Kidney capillary endothelial cell (primary cell): ENCODE data around the gene MBNL1.

Source experiments
- DNase-seq: peaks from one replicate; pipeline ENCODE4 v3.0.0-alpha.2; 2018; ENCODE audit warnings: low spot score

MBNL1 gene

DNA sequence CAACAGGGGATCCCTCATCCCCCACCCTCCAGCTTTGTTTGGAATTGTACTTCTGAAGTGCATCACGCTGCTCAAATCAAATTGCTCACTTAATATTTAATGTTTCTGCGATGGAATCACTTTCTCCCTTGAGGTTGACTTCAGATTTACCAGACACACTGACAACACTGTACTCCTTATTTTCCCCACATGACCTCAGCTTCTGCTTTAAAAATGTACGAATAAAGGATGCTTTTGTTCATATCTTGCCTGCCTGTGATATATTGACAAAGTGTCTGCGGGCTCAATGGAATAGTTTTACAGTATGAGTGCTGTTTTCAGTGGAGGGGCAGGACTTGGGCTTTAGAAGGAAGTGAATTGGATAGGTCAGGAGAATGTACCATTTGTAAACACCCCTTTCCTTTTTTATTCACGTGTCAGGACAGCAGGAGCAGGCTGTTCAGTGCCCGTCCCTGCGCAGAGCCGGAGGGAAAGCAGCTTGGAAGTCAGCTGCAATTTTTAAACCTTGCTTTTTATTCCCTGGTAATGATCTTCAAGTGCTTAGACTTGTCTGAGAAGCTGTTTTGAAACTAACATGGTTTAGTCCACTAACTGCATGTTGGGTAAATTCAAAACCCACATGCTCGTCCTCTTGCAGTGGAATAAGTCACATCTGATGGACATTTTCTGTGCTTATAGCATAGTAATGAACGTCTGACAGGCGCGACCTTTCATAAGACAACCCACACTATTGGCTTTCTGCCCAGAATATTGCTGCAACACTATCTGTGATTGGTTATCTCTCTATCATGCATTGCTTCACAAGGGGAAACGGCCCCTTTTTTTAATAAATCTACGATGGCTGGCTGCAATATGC is 29.9 kb downstream of the MBNL1 start:
- peak; percentile 64 for DNase-seq

DNA sequence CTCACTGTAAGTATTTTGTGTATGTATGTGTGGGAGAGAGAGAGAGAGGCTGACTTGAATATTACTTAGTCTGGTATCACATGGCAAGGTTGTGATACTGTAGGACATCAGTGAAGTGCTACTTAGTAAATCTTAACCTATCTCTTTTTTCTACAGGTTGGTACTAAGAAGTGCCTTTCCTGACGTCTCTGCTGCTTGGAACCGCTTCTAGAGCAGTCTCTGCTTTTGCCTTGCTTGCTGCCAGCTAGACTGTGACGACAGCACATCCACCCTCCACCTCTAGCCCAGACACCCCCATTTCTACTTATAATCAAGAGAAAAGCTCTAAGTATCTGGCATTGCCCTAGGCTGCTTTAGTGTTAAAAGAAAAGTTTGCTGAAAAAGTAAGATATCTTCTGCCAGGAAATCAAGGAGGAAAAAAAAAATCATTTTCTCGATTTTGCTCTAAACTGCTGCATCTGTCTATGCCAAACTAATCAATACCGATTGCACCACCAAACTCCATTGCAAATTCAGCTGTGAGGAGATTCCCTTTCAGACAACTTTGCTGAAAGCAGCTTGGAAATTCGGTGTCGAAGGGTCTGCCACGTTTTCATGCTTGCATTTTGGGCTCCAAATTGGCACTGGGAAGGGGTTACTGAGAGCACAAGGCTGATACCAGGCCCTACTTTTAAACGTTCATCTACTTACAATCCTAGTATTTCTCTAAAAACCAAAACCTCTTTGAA is 30.7 kb downstream of the MBNL1 start:
- no peak for DNase-seq

DNA sequence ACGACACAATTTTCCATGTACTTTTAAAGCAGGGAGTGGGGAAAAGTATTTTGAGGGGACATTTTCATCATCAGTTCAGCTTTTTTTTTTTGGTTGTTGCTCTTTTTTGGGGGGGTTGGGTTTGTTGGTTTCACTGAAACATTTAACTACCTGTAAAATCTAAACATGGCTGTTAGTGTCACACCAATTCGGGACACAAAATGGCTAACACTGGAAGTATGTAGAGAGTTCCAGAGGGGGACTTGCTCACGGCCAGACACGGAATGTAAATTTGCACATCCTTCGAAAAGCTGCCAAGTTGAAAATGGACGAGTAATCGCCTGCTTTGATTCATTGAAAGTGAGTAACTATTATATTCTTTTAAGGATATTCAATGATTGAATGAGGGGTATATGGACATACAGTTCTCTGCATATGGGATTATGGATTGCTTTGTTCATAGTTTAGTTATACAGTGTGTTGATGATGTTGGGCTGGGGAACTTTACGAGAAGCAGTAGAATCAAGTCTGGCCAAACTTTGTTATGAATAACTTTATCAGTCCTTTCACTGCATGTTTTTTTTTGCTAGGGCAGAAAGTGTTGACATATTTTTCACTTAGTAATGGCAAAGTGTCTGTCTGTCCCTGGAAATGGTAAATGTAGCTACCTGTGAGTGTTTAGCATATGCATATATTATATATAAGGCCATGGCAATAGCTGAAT is 31.5 kb downstream of the MBNL1 start:
- no peak for DNase-seq

DNA sequence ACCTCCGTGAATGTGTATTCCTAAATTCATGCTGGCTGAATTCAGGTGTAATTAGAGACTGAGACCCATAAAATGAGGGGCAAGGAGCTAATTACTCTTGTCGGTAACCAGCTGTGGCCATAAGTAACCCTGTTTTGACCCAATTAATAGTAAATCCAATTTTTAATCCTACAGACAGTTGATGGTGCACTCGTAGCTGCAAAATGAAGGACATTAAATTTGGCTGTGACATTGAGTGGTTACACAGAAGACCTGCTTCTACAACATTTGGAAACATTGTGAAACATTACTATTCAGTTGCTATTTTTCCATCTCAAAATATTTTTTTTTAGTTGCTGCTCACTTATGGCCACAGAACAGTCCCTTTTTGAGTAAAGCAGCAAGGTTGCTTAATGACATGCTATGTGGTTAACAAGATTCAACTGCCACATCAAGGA is 33.0 kb downstream of the MBNL1 start:
- no peak for DNase-seq

DNA sequence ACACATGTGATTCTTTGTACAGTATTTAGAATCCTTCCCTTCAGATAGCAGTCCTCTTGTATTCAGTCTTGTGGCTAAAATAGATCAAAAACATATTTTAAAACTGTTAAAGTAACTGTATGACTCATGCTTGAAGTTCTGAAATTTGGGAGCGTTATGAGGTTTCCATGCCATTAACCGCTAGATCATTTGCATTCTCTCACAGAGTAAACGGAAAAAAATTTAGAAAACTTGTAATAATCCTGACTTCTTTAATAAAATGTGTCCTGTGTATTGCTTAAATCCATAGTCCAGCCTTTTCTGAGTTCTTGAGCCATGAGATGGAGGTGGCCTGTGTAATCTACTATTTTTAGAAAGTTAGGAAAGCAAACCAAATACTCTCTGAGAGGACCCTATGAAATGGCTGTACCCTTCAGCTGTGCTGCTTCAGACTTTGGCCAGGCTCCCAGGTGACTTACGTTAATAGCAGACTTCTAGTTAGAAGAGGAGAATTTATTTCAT is 33.8 kb downstream of the MBNL1 start:
- no peak for DNase-seq

DNA sequence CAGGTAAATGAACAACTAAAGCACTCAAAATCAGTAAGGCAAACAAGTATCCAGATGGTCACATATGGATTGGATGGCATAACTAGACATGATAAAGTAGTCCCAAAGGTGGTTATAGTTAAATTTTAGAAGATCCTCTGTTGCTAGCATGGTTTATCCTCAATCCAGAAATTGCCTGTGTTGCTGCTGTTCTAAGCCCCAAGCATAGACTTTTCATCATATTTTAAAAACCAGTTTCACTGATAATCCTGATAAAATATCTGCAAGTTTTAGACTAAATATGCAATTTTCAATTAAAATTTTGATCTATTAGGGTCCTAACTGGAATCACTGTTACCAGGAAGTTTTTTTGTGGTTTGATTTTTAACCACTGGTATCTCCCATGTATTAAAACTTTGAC is 35.4 kb downstream of the MBNL1 start:
- no peak for DNase-seq

DNA sequence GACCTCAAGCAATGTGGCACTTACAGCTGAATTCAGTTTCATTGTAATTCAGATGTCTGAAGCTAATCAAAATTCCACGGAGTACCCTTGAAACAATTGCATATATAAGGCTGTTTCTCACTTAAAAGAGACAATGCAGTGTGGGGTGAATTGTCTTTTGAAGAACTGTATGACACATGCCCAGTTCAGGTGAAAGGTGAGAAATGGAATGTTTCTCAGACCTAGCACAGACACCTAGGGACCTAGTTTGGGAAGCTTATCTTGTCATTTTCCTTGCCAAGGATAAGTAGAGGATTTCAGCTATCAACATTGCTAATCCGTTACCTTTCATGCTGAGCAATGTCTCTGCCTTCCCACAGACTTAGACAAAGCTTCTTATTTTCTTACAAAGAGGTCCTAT is 36.3 kb downstream of the MBNL1 start:
- DNase-seq = no peak

DNA sequence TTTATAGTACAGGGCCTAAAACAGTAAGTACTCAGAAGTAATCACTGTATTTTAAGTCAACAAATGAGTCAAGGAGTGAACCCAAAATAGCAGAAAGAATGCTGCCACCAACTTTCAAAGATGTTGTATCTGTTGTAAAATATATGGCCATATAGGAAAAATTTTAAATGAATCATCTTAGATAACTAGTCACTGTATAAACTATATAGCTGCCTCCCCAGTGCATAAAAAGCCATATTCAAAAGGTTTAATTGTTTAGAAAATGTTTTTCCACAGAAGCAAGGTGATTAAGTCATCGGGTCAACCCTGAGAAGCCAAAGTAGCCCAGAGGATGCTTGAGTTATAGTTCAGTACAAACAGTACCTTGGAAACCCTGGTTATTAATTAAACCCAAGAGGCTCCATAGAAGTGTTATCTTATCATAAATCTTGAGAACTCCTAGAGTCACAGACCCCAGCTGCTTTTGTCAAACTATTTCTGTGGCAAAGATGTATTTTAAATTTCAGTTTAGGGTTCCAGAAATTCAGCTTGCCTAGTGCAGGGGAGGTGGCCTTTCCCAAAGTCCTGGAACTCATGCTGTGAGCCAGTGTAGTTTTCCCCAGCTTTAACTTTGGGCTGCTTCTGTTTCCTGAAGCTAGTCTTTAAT is 39.2 kb downstream of the MBNL1 start:
- no peak for DNase-seq

DNA sequence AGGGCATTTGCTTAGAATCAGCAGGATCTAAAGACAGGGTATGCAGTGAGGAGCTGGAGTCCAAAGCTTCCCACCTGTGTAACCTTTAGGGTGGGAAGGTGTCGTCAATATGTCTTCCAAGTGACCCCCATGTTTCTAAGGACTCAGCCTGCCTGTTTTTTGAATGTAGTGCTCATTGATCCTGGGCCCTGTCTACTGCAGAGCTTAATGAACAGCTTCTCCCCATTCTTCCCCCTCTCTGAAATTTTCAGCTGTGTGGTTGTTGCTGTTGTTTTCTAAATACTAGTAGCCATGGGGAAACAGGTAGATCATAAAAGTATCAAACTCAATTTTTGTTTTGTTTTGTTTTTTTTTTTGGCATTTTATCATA is 39.7 kb downstream of the MBNL1 start:
- no peak for DNase-seq

DNA sequence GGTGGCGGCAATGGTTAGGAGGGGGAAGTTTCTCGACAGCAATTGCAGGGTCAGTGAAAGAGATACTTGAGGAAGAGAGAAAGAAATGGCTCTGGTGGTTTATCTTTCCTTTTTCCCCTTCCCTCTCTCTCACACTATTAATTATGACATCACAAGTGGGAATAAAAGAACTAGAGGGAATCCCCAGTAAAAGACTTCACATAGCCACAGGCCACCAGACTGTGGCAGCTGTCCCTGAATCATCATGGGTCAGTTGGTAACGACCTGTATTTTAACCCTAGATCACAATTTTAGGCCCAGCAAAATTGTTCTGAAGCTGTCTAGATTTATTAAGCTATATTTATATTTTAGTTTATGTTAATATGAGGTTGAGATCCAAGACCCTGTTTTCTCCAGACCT is 40.3 kb downstream of the MBNL1 start:
- no peak for DNase-seq

DNA sequence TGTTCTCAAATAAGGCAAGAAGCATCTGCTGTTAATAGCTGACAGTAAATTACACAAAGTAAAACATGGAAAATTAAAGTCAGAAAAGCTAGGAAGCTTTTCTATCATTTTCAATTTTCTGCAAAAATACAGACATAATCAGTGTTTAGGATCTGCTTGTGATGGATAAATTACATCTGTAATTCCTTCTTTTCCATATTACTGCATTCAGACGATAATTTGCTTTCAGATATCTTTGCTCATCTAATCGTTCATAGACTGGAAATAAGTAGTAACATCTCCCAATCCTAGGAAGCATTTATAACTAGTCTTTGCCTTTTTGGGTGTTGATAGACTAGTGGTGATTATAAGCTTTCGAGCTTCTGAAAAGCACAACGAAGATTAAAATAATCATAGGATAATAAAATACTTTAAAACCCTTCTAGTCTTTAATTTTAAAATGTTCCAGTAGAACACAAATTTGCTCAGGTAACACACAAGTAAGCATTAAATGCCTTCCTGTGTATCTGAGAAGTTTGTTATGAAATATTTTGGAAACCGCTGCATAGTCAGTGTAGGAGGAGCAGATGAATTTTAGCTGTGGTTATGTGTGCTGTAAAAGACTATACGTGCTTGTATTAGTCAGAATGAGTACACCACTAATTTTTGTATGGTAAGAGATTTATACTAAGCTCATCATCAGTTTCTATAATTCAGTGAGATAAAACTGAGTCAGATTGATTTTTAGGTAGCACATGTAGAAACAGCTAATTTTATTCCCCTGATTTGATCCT is 41.0 kb downstream of the MBNL1 start:
- DNase-seq = no peak

DNA sequence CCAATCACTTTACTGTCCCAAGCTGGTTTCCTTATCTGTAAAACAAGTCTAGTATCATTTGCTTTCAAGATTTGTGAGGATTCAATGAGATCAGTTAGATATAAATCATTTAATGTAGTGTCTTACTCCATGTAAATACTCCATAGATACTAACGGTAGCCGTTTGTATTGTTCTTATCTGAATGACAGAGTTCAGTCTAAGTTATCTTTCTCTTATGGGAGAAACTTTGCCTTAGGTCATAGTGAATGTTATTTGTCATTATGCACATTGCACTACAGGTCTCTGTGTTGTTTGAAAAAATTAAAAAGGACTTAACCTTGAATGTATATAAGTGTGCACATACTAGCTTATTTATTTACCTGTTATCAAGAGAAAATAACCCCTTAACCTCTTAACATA is 44.7 kb downstream of the MBNL1 start:
- DNase-seq = no peak

DNA sequence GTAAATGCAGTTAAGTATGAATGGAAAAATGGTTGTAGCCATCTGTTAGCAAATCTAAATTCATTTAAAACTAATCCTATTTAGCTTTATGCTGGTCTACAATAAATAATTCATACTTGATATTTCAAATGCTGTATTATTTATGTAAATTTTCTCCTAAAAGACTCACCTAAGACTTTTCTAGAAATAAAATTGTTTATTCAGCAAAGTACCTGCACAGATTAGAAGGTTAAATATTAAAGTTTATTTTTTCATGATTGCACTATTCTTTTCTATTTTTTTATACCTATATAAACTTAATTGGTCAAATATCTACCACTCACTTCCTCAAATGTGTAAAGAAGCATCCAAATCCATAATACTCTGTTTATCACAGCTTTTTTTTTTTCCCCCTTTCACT is 45.2 kb downstream of the MBNL1 start:
- no peak for DNase-seq

DNA sequence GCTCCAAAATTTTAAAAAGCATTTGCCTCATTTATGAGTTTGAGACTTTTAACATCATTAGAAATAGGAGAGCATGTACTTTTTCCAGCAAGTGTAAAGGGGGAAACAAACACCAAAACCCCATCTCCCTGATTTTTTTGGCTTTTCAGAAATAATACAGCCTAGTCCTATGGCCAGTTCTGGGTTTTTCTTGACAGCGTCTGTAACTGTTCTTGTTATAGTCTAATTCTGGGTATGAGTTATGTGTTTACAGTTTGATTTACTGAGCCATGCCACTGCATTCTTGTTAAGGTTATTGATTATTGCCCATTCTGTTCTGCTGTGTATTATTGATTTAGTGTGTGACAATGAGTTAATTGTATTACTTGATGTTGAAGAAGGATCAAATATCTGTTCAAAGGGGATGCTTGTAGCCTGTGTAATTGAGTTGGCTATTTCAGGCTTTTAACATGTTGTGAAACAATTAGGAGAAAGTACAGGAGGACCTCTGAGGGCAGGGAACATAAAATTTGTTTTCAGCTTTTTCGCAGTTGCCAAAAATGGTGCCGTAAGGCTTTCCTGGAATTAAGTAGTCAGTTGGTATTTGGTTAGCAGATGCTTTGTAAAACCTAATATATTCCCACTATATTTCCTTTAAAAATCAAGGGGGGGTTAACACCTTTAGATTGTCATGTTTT is 46.1 kb downstream of the MBNL1 start:
- DNase-seq = no peak

DNA sequence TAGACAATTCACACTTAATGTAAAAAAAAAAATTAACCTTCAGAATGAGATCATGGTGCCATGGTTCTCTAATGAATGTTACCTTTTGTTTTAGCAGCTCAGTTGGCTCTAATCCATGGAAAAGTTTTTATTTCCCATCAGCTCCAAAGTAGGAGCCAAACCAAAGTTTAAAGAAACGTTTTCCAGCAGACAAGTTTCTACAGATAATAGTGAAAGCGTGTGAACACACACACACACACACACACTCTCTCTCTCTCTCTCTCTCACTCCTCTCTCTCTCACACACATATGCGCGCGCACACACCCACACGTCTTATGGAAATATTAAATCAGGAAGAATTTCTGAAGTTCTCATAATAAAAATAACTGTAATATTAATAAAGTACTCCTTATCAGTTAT is 46.9 kb downstream of the MBNL1 start:
- DNase-seq = no peak

DNA sequence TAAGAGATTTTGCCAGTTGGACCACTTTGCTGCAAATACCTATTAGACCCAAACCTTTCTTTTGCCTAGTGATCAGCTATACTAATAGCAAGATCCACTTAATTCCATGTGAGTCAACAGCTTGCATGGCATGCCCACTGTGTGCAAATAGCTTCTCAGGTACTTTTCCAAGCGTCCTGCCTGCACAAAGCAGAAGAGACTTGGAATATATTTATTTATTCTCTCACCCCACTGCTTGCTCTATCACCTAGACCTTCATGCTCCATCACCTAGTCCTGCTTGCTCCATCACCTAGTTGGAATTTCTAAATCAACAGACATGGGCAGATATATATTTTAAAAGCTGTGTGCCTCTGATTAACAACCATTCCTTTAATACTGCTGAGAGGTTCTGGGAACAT is 47.6 kb downstream of the MBNL1 start:
- DNase-seq = no peak

DNA sequence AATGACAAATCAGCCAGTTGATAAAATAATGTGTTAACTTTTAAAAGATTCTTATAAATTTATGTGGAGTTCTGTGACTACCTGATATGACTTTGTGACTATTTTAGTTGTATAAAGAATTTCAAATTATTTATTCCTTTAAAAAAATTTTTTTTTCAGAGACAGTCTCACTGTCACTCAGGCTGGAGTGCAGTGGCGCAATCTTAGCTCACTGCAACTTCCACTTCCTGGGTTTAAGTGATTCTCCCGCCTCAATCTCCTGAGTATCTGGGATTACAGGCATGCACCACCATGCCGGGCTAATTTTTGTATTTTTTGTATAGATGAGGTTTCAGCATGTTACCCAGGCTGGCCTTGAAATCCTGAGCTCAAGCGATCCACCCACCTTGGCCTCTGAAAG is 48.5 kb downstream of the MBNL1 start:
- DNase-seq = no peak

DNA sequence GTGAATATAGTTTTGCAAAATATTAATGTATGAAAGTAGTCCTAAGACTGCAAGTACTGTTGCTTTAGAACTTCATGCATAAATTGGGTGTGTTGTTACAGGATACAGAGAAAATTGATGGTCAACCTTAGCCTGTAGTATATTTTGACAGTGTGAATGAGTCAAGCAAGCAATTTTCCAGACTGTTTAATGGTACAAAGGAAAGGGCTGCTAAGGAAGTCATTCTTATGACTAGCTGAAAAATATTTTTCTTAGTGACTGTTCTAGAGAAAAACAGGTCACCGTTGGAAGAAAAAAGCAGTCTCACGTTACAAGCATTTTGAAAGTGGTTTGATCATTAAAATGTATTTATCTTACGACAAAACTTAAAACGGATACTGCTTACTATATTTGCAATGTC is 49.2 kb downstream of the MBNL1 start:
- DNase-seq = peak; percentile 94

DNA sequence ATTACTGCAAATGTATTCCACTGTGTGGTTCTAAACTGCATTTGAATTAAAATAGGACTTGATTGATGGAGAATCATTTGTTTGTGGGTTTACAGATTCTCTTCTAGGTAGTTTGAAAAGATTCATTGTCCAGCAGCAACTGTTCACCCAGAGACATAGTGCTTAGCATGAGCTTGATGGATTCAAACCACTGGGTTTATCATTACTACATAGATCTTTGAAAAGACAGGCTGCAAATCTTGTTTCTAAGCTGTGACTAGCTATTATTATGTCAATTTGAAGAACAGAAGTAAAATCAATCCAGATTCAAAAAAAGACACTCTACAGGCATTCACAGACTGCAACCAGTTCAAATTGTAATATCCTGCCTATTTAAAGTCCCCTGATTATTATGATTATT is 49.8 kb downstream of the MBNL1 start:
- DNase-seq = no peak

DNA sequence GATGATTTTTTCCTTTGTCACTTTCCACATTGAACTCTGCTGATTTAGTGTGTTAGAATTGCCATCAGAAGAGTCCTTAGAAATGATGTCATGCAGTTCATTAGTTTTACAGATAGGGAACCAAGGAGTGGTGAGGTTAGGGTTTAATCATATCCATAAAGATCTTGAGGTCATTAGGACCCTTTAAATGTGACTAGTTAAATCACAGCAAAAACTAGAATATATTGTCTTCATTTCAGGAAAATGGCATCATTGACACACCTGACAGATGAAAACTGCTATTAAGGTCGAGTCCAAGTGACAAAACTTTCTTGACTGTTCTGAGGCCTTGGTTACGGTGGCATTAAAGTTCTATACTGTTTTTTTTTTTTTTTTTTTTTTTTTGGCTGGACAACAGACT is 50.5 kb downstream of the MBNL1 start:
- DNase-seq = no peak
